ENCODE measurements around the gene TSHZ3.

DNA sequence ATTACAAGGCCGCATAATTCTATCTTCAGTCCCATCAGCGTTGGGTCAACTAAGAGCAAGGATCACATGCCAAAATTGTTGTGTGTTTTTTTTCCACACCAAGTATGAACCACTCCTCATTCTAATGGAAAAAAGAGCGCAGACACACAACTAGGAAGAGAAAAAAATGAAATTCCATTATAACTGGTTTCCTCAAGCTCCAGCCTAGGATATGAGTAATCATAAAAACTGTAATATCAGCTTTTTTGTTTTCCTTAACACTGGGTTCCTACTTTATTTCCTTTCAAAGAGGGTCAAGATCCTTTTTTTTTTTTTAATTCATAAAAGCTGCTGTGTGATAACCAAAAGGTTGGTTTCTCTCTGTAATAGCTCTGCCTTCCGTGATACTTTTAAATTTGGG lies 19.4 kb downstream of the TSHZ3 start:
- no peak for TF ChIP-seq RFX5 (IDR thresholded peaks at IDR 0.05; ENCODE audit: low read depth, low read length)
- TF ChIP-seq SOX6 (IDR thresholded peaks at IDR 0.05), result no peak
- TF ChIP-seq, protein P1, sequence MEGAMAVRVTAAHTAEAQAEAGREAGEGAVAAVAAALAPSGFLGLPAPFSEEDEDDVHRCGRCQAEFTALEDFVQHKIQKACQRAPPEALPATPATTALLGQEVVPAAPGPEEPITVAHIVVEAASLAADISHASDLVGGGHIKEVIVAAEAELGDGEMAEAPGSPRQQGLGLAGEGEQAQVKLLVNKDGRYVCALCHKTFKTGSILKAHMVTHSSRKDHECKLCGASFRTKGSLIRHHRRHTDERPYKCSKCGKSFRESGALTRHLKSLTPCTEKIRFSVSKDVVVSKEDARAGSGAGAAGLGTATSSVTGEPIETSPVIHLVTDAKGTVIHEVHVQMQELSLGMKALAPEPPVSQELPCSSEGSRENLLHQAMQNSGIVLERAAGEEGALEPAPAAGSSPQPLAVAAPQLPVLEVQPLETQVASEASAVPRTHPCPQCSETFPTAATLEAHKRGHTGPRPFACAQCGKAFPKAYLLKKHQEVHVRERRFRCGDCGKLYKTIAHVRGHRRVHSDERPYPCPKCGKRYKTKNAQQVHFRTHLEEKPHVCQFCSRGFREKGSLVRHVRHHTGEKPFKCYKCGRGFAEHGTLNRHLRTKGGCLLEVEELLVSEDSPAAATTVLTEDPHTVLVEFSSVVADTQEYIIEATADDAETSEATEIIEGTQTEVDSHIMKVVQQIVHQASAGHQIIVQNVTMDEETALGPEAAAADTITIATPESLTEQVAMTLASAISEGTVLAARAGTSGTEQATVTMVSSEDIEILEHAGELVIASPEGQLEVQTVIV (CRISPR knock-in tag; IDR thresholded peaks at IDR 0.05; ENCODE audit: borderline replicate concordance), result no peak
- TF ChIP-seq NFYB (IDR thresholded peaks at IDR 0.05; ENCODE audit: extremely low read depth, insufficient read length), result no peak
- TF ChIP-seq ZNF232 (CRISPR knock-in tag; IDR thresholded peaks at IDR 0.05), result no peak
- TF ChIP-seq EGR1 (conservative IDR thresholded peaks at IDR 0.05), result no peak
- TF ChIP-seq TARDBP (IDR thresholded peaks at IDR 0.05), result no peak
- TF ChIP-seq, protein P2, sequence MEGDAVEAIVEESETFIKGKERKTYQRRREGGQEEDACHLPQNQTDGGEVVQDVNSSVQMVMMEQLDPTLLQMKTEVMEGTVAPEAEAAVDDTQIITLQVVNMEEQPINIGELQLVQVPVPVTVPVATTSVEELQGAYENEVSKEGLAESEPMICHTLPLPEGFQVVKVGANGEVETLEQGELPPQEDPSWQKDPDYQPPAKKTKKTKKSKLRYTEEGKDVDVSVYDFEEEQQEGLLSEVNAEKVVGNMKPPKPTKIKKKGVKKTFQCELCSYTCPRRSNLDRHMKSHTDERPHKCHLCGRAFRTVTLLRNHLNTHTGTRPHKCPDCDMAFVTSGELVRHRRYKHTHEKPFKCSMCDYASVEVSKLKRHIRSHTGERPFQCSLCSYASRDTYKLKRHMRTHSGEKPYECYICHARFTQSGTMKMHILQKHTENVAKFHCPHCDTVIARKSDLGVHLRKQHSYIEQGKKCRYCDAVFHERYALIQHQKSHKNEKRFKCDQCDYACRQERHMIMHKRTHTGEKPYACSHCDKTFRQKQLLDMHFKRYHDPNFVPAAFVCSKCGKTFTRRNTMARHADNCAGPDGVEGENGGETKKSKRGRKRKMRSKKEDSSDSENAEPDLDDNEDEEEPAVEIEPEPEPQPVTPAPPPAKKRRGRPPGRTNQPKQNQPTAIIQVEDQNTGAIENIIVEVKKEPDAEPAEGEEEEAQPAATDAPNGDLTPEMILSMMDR (IDR thresholded peaks at IDR 0.05 in 2 of 3, conservative IDR thresholded peaks at IDR 0.05 in 1 of 3; ENCODE audit: insufficient read depth in 2 of 3, low read depth in 1 of 3, low read length in 3 of 3), result no peak
- TF ChIP-seq TEAD4 (IDR thresholded peaks at IDR 0.05; ENCODE audit: low read length), result no peak
- no peak for TF ChIP-seq TEAD4 (CRISPR knock-in tag; IDR thresholded peaks at IDR 0.05; ENCODE audit: borderline replicate concordance)
- TF ChIP-seq NR1H2 (CRISPR knock-in tag; IDR thresholded peaks at IDR 0.05), result no peak
- no peak for TF ChIP-seq ARNT (IDR thresholded peaks at IDR 0.05)
- TF ChIP-seq TCF7L2 (IDR thresholded peaks at IDR 0.05; ENCODE audit: low read depth, low read length), result no peak
- TF ChIP-seq, protein P3, sequence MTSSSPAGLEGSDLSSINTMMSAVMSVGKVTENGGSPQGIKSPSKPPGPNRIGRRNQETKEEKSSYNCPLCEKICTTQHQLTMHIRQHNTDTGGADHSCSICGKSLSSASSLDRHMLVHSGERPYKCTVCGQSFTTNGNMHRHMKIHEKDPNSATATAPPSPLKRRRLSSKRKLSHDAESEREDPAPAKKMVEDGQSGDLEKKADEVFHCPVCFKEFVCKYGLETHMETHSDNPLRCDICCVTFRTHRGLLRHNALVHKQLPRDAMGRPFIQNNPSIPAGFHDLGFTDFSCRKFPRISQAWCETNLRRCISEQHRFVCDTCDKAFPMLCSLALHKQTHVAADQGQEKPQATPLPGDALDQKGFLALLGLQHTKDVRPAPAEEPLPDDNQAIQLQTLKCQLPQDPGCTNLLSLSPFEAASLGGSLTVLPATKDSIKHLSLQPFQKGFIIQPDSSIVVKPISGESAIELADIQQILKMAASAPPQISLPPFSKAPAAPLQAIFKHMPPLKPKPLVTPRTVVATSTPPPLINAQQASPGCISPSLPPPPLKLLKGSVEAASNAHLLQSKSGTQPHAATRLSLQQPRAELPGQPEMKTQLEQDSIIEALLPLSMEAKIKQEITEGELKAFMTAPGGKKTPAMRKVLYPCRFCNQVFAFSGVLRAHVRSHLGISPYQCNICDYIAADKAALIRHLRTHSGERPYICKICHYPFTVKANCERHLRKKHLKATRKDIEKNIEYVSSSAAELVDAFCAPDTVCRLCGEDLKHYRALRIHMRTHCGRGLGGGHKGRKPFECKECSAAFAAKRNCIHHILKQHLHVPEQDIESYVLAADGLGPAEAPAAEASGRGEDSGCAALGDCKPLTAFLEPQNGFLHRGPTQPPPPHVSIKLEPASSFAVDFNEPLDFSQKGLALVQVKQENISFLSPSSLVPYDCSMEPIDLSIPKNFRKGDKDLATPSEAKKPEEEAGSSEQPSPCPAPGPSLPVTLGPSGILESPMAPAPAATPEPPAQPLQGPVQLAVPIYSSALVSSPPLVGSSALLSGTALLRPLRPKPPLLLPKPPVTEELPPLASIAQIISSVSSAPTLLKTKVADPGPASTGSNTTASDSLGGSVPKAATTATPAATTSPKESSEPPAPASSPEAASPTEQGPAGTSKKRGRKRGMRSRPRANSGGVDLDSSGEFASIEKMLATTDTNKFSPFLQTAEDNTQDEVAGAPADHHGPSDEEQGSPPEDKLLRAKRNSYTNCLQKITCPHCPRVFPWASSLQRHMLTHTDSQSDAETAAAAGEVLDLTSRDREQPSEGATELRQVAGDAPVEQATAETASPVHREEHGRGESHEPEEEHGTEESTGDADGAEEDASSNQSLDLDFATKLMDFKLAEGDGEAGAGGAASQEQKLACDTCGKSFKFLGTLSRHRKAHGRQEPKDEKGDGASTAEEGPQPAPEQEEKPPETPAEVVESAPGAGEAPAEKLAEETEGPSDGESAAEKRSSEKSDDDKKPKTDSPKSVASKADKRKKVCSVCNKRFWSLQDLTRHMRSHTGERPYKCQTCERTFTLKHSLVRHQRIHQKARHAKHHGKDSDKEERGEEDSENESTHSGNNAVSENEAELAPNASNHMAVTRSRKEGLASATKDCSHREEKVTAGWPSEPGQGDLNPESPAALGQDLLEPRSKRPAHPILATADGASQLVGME (CRISPR knock-in tag; IDR thresholded peaks at IDR 0.05), result no peak

All from K562 (cell line).